Right lobe of liver (tissue), 4 donors: ENCODE measurements around the gene CCIN.

Experiments
- POLR2A ChIP-seq: fragments of 450-650 bp; IDR thresholded peaks from one replicate; pipeline ENCODE4 v1.6.1; 2017; ENCODE audit warnings: antibody characterized with exemption, mild to moderate bottlenecking
- TF ChIP-seq, protein P1 (sequence below), 4 donors: fragments of 200-600 bp in 3 of 4; fragments of 450-650 bp in 1 of 4; IDR thresholded peaks; one replicate each; pipeline versions ENCODE4 v1.5.1 to v1.8.0; 2016 to 2022; ENCODE audit warnings: antibody characterized with exemption in 4 of 4, mild to moderate bottlenecking in 2 of 4
- donor health status: DM: no; HTN: no; CAD: no.
- donor health status: DM: no; HTN: no; CAD: no.
- donor health status: DM: no; HTN: yes; CAD: no.

DNA sequence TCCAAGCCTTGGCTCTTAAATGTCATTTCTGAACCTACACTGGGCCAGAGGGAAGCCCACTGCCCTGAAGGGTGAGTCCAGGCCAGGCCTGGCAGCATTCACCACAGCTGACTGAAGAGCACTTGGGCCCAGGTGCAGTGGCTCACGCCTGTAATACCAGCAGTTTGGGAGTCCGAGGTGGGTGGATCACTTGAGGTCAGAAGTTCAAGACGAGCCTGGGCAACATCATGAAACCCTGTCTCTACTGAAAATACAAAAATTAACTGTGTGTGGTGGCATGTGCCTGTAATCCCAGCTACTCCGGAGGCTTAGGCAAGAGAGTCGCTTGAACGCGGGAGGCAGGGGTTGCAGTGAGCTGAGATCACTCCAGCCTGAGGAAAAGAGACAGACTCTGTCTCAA is 5.1 kb downstream of the CCIN start:
- TF ChIP-seq, protein P1, sequence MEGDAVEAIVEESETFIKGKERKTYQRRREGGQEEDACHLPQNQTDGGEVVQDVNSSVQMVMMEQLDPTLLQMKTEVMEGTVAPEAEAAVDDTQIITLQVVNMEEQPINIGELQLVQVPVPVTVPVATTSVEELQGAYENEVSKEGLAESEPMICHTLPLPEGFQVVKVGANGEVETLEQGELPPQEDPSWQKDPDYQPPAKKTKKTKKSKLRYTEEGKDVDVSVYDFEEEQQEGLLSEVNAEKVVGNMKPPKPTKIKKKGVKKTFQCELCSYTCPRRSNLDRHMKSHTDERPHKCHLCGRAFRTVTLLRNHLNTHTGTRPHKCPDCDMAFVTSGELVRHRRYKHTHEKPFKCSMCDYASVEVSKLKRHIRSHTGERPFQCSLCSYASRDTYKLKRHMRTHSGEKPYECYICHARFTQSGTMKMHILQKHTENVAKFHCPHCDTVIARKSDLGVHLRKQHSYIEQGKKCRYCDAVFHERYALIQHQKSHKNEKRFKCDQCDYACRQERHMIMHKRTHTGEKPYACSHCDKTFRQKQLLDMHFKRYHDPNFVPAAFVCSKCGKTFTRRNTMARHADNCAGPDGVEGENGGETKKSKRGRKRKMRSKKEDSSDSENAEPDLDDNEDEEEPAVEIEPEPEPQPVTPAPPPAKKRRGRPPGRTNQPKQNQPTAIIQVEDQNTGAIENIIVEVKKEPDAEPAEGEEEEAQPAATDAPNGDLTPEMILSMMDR (IDR thresholded peaks at IDR 0.05), result no peak
- TF ChIP-seq POLR2A, result no peak
